GM18907 (cell line): ENCODE measurements around the gene ACLY.

Experiments used
- ATAC-seq: cut with Tn5 transposase; IDR thresholded peaks from one replicate; pipeline ENCODE4 v1.9.1; 2021; ENCODE audit warnings: mild to moderate bottlenecking, moderate library complexity; ENCODE audit not compliant: unreplicated experiment

The ACLY gene

DNA sequence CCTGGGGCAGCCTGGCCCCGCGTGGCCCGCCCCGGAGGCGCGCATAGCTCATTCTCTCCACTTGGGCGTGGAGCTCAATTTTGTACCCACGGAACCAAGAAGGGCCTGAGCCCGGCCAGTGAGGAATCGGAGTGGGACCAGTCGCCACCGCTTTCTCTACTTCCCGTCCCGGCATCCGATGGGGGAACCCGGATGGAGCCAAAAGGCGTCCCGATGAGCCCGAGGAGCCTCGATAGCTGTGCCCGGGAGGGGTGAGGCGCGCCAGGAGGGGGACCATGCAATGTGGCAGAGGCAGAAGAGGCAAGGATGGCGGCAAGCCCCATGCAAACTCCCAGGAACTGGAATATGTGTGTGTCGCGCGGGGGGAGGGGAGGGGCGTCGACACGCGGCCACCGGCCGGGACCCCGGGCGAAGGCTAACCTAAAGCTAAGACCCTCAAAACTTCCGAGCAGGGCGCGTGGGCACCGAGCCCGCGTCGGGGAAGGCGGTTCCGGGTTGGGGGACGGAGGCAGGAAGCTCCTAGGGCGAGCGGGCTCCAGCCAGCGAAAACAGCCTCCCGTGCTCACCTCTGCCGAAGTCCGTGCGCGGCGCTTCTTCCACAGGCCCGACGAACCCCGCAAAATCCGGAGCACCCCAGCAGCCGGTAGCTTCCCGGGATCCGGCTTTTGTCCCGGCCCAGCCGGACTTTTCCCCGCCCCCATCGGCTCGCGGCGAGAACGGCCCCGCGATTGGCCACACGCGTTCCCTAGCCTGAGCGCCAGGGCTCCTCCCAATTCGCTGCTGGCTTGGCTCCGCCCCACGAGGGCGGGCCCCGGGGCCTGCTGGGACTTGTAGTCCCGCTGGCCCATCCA is at the start of gene ACLY:
TSS of gene ACLY (minus strand) at position 638 of the 851 bp plus-strand sequence. CDS start 5,078 bp downstream, outside the sequence.
- ATAC-seq = peak; percentile 91

DNA sequence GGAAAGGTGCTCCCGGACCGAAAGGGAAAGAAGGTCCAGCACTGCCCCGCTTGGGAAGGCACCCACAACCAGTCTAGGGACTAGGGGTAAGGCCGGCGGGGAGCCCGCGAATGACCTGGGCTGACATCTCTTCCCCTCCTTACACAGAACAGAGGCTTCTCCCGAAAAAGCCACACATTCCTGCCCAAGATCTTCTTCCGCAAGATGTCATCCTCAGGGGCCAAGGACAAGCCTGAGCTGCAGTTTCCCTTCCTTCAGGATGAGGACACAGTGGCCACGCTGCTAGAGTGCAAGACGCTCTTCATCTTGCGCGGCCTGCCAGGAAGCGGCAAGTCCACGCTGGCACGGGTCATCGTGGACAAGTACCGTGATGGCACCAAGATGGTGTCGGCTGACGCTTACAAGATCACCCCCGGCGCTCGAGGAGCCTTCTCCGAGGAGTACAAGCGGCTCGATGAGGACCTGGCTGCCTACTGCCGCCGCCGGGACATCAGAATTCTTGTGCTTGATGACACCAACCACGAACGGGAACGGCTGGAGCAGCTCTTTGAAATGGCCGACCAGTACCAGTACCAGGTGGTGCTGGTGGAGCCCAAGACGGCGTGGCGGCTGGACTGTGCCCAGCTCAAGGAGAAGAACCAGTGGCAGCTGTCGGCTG is 49.3 kb upstream of the ACLY start:
- ATAC-seq = no peak

DNA sequence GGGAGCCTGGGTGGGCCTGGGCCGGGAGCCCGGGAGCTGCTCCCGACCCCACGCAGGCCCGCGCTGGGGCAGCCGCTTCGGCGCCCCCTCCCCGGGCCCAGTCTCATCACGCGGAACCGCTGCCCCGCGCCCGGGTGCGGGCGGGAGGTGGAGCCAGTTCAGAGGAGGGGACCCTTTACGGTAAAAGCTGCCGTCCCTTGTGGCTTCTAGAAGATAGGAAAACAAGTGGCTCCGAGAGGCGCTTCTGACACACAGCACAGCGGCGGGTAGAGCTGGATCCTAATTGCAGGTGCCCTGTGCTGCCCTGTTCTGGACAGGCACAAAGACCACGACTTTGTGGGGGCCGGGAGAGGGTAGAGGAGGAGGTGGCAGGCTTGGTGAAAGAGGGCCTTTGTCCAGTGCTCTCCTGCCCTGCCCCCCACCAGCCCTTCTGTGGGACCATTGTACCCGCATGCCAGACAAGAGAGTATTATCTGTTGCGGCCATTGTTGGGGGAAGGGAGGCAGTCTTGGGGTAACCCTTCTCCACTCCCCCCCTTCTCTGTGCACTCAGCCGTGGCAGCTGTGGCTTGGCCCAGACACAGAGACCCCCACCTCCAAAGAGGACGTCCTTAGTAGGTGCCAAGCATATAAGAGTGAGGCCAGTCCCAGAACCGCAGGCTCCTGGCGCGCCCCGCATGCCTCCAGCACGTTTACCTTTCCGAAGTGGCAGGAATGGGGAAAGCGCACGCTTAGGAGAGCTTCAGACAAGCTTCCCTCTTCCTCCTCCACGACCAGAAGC is 48.6 kb upstream of the ACLY start:
- ATAC-seq = peak; percentile 13

DNA sequence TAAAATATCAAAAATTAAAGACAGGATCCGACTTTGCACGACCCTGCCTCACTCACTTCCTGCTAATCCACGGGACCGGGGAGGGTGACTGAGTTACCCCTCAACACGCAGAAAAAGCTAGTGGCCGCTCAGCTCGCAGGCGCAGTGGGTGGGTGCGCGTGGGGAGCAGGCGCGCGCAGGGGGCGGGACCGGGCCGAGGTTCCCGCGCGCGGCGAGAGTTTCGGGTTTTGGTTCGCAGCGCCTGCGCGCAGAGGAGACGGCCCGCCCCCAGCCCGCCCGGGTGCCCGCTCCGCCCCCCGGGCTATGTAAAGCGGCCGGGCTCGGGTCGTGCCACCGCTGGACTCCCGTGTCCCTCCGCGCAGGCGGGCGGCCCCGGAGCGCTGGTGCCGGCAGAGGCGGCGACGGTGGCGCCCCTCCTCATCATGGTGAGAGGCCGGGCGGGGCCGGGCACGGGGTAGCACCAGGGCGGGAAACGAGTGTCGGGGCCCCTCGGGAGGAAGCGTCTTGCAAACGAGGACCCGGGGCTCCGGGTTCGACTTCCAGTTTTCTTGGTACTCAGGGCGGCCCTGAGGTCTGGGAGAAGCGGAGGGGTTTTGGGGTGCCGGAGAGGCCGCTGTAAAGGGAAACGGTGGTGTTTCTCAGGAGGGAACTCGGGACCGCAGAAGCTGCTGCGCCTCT is 47.9 kb upstream of the ACLY start, which contains the start of gene CNP:
TSS of gene CNP (plus strand) at position 333 of the 678 bp plus-strand sequence. CDS start at position 423, 90 bp downstream.
- peak; percentile 68 for ATAC-seq

DNA sequence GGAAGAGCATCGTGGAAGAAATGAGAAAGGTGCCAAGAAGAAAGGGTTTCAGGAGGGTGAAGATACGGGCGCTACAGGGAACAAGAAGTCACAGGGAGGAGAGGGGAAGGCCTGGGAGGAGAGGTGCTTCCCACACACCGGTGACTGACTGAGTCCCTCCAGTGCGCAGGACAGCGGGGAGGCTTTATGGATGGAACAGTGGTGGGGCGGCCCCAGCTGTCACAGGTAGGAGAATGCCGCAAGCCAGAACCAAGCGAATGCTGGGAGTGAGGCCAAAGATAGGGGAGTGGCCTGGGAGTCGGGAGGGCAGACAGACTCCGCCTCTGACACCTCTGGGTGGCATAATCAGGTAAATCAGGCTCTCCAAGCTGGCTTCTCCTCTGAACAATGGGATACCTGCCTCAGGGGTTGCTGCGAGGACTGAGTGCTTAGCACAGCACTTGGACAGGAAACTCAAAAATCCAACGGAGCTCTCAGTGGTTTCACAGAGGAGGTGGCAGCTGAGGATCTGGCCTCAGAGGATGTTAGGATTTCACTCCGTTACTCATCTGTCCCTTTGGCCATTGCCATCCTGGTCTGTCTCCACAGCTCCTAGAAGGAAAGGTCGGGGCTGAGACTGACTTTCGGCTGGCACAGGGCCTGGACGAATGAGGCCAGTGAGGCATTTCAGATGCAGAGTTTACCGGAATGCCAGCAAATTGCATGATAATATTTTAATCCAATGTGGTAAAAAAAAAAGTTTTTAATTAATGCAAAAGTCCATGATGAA is 47.1 kb upstream of the ACLY start:
- peak; percentile 42 for ATAC-seq

DNA sequence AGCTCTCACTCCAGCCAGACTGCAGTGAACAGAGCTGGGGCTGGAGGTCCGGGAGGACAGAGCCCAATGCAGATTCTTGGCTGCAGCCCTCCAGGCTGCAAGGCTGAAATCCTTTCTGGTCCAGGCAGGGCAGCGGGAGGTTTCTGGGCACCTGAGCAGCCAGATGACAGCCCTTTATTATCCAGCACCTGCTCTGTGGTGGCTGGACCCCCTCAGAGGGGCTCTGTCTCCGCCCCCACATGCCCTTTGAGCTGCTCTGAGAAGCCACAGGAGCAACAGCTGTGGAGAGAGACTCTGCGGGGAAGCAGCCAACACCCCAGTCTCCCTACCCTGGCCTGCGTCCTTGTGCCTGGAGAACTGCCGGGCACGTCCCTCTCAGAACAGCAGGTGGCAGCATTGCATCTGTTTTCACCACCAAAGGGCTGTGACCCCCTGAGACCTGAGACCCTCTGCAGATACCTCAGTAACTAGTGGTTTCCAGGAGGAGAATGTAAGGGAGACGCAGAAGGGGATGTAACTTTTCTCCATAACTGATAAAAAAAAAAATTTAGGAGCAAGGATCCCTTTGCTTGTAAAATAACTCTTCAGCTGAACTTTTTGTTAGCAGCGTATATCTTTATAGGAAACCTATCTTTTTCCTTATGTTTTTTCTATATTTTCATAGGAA is 44.1 kb upstream of the ACLY start:
- ATAC-seq = no peak

DNA sequence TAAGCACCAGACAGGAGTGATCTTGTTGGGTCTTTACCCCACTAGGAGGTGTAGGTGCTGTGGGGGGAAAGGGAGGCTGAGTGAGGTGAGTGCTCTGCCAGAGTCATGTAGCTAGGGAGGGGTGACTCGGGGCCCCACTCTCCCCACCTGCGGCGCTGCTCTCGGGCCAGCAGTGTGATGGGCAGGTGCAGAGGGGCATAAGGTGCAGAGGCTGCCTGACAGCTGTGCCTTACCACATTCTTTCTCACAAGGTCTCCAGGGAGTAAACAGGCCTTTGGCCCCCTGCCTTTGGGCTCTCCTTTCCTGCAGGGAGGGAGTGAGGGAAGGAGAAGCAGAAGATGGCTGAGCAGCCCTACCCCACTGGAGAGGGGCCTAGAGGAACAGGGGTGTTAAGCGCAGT is 43.4 kb upstream of the ACLY start:
- no peak for ATAC-seq

DNA sequence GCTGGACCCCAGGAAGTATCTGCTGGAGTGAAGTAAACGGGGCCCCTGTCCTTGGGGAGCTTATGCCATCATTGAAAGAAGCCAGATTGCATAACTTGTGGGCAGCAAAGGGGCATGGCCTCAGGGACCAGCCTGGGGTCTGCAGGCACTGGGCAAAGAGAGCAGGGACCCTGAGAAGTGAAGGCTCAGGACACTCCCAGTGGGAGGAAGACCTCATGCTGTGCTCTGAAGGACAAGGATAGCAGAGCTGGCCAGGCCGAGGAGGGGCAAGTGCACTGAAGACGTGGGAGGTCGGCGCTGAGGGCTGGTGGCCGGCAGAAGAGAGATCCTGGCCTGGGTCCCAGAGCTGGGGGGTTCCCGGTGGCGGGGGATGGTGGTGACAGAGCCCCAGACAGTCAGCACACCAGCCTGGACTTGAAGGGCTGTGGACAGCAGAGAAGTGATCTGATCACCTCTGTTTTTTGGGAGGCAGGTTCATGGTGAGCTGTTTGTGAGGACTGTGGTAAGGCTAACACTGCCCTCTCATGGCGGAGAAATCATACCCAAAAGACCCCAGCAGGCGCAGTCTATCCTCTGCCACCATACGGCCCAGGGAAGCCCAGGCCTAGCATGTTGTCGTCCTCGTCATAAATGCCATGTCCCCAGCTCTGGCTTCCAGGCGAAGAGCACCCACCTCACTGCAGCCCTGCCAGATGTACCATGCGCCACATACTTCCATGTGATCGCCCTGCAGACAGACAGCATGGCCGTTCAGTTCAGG is 40.8 kb upstream of the ACLY start:
- ATAC-seq = no peak

DNA sequence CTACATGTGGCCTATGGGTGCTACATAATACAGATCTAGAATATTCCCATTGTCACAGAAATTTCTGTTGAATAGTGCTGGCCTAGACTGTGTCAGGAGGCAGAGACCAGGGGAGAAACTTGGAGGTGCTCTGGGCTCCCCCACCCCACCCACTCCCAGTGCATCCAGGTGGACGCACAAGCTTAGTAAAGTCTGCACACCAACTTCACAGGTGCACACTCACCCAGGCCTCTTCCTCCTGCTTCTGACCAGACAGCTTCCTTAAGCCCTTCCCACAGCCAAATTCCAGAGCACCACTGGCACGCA is 40.2 kb upstream of the ACLY start:
- ATAC-seq = no peak

DNA sequence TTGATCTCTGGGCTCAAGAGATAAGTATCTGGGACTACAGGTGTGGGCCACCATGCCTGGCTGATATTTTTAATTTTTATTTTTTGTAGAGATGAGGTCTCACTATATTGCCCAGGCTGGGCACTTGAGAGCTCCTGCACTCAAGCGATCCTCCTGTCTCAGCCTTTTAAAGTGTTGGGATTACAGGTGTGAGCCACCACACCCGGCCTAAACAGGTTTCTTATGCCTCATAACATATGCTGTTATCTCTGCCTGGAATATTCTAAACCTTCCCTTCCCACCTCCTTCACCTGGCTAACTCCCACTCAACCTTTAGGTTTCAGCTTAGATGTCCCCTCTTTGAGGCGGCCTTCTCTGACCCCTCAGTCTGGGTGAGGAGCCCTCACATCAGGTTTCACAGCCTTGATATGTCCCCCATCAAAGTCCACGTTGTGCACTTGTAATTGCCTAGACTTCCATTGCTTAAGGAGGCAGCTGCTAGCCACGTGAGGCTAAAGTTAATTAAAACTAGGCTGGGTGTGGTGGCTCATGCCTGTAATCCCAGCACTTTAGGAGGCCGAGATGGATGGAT is 39.2 kb upstream of the ACLY start:
- ATAC-seq = no peak

DNA sequence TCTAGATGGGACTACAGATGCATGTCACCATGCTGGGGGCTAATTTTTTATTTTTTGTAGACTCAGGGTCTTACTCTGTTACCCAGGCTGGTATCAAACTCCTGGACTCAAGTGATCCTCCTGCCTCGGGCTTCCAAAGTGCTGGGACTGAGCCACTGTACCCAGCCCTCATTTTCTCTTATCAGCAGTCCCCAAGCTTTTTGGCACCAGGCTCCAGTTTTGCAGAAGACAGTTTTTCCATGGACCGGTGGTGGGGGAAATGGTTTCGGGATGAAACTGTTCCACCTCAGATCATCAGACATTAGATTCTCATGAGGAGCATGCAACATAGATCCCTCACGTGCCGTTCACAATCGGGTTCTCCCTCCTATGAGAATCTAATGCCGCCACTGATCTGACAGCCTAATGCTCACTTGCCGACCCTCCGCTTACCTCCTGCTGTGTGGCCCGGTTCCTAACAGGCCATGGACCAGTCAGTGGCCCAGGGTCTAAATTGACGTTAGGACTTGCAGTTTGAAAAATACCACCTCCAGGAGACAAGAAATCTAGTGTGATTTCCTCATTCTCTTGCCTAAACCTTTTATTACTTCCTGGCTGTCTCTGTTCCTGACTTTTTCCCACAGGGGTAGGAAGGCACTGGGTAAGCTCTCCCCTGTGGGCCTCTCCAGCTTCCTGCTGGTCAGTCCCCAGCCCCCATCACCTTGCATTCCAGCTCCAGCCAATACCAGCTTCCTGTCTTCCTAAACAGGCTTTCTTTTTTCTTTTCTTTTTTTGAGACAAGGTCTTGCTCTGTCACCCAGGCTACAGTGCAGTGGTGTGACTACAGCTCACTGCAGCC is 38.5 kb upstream of the ACLY start:
- no peak for ATAC-seq

DNA sequence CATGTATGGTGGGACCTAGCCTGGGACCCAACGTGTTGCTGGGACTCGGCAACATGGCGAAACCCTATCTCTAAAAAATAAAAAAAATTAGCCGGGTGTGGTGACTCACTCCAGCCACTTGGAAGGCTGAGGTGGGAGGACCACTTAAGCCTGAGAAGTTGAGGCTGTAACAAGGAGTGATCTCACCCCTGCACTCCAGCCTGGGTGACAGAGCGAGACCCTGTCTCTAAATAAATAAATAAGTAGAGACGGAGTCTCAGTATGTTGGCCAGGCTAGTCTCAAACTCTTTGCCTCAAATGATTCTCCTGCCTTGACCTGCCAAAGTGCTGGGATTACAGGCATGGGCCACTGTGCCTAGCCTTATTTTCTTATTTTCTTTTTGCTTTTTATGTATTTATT is 37.8 kb upstream of the ACLY start:
- ATAC-seq = no peak

DNA sequence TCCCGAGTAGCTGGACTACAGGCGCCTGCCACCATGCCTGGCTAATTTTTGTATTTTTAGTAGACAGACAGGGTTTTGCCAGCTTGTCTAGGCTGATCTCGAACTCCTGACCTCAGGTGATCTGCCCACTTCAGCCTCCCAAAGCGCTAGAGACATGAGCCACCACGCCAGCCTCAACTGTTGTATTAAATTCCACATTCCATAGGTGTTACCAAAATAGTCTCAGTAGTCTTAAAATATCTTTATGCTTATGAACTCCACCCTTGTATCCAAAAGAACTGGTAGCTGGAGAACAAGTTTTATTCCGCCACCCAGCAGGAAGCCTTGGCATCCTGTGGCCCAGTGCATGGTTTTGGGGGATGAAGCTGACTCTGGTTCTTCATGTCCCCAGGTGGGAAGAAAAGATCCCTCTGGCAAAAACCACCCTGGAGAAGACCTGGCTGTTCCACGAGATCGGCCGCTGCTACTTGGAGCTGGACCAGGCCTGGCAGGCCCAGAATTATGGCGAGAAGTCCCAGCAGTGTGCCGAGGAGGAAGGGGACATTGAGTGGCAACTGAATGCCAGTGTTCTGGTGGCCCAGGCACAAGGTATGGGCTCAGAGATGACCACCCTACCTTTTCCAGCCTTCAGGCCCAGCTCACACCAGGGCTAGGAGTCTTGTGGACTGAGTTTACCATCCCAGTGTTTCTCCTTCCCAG is 30.2 kb upstream of the ACLY start:
- no peak for ATAC-seq

DNA sequence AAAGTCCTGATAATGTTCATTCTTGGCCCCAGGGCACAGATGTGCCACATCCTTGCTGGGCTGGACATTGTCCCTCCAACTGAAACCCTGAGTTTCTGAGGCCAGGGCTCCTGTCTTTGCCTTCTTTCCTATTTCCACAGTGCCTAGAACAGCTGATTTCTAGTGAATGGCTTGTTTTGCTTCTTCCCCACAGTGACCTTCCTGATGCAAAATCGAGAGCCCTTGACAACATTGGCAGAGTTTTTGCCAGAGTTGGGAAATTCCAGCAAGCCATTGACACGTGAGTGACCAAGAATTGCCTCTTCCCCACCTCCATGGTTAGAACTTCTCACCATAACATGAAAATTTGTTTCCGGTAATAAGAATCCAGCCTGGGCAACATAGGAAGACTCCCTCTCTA is 26.2 kb upstream of the ACLY start:
- no peak for ATAC-seq

DNA sequence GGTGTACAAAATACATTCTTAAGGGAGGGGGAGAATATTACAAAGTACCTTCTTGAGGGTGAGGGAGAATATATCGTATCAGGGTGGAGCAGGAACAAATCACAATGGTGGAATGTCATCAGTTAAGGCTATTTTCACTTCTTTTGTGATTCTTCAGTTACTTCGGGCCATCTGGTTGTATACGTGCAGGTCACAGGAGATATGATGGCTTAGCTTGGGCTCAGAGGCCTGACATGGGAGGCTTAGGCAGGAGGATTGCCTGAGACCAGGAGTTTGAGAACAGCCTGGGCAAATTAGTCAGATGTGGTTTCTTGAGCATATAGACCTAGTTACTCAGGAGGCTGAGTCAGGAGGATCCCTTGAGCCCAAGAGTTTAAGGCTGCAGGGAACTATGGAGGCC is 24.7 kb upstream of the ACLY start:
- ATAC-seq = no peak

DNA sequence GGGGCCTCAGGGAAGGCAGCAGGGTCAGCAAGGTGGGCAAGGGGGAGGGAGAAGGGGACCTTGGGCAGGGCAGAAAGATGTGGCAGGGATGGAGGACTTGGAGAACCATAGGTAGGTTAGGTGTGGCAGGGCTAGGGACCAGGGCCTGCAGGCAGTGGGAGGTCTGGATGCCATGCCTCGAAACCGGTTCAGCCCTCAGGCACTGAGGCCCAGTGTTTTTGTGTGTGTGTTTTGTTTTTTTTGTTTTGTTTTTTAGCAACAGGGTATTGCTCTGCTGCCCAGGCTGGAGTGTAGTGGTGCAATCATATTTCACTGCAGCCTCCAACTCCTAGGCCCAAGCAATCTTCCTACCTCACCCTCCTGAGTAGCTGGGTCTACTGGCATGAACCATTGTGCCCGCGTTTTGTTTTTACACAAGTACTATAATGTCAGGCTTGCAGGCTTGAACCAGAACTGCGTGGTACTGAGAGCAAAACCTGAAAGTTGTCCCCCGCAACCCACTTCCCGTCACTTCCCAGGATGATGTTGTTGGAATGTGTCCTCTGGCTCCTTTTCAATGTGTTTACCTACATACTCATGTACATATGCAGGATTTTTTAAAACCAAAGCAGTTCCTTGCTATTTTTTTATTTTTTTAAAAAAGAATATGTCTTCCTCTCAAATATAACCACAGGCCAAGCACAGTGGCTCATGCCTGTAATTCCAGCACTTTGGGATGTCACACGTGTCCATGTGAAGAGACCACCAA is 24.0 kb upstream of the ACLY start:
- no peak for ATAC-seq

DNA sequence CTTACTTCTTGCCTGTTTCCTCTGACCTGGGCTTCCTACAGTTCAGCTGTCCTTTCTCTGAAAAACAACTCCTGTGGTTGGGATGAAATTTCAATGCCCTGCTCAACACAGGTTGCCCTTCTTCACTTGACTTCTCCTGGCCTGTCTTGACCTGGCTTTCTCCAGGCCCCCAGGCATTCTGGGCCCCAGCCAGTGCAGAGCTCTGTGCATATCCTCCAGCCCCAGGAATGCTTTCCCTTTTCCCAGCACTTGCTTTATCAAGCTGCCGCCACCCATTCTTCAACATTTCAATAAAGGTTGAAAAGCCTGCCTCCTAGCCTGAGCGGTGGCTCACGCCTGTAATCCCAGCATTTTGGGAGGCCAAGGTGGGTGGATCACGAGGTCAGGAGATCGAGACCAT is 22.4 kb upstream of the ACLY start:
- ATAC-seq = no peak
